HG03097 (cell line): ENCODE measurements around the gene SIGLEC10.
A peak's percentile ranks its signal among the peaks of the same experiment; 100 is the strongest.
"Not testable (repeated sequence)": the region's sequence is repeated elsewhere in the genome, so short reads cannot be mapped to it uniquely, and the experiment has no call there.

ENCODE experiments used
- ATAC-seq: cut with Tn5 transposase; IDR thresholded peaks from one replicate; pipeline ENCODE4 v1.9.1; 2021; ENCODE audit not compliant: unreplicated experiment, low FRiP score

The SIGLEC10 gene, protein sequence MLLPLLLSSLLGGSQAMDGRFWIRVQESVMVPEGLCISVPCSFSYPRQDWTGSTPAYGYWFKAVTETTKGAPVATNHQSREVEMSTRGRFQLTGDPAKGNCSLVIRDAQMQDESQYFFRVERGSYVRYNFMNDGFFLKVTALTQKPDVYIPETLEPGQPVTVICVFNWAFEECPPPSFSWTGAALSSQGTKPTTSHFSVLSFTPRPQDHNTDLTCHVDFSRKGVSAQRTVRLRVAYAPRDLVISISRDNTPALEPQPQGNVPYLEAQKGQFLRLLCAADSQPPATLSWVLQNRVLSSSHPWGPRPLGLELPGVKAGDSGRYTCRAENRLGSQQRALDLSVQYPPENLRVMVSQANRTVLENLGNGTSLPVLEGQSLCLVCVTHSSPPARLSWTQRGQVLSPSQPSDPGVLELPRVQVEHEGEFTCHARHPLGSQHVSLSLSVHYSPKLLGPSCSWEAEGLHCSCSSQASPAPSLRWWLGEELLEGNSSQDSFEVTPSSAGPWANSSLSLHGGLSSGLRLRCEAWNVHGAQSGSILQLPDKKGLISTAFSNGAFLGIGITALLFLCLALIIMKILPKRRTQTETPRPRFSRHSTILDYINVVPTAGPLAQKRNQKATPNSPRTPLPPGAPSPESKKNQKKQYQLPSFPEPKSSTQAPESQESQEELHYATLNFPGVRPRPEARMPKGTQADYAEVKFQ

DNA sequence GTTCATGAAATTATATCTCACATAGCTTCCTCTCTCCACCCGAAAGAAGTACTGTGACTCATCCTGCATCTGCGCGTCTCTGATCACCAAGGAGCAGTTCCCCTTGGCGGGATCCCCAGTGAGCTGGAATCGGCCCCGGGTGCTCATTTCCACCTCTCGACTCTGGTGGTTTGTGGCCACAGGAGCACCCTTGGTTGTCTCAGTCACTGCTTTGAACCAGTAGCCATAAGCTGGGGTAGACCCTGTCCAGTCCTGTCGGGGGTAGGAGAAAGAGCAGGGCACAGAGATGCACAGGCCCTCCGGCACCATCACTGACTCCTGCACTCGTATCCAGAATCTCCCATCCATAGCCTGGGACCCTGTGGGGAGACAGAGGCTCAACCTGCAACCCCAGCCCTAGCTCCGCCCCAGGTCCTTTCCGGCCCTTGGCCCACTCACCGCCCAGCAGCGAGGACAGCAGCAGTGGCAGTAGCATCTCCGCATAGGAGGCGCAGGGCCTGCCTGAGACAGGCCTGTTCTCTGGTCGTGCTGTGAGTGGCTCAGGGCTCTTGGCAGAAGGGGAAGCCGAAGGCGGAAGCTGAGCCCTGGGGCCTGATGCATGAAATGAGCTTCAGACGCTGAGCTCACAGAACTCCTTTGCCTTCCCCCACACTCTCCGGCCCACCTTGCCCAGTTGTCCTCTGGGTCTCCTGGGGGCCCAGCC is at the start of gene SIGLEC10:
Gene SIGLEC10 (minus strand): TSS at position 536 of the 703 bp plus-strand sequence. CDS start 61 bp downstream, at position 475.
- peak; percentile 55 for ATAC-seq

DNA sequence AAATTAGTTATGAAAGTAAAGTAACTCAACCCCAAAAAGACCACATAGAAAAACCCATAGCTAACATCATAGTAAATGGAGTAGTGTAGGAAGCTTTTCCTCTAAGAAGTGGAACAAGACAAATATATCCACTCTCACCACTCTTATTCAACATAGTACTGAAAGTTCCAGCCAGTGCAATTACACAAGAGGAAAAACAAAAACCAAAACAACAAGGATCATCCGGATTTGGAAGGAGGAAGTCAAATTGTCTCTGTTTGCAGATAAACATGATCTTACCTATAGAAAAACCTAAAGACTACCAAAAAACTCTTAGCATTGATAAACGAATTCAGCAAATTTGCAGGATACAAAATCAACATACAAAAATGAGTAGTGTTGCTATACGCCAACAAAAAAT is 49.3 kb upstream of the SIGLEC10 start:
- ATAC-seq, result no peak

DNA sequence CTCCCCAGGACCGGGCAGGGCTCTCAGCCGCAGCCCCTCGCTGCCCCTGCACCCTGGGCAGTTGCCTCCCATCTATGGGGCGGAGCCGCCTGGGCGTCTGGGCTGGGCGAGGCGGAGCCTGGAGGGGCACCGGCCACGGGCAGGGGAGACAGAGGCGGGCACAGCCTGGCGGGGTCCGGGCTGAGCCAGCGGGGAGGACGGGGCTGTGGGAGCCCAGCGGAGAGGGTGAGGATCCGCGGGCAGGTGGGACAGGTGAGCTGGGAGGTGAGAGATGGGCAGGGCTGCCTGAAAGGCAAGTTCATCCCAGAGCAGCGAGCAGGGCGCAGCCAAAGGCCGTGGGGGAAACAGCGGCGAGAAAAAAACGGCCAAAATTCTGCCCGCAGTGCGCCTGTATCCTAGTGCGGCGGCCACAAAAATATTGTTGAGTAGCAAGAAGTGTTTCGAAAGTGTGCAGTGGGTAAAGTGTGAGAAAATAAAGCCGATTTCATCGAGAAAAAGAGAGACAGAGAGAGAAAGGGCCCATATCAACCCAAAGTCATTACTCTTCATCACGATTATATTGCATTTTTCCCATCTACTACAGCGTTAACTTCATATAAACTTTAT is 46.6 kb upstream of the SIGLEC10 start:
- not testable (repeated sequence) for ATAC-seq

DNA sequence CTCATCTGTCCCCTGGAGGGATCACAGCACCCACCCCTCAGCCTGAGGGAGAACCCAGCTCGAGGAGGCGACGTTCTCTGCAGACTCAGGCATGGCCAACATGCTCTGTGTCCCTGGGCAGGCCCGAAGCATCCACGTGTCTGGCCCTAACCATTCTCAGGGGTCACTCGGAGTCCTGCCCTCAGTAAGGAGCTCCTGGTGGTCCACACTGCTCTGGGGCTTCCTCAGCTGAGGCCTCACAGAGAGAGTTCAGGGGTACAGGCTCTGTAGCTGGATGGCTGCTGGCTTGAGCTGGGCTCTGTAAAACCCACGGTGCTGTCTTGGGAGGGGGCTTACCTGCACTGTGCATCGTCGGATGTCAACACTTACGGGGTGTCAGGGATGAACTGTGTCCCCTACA is 45.2 kb upstream of the SIGLEC10 start:
- no peak for ATAC-seq

DNA sequence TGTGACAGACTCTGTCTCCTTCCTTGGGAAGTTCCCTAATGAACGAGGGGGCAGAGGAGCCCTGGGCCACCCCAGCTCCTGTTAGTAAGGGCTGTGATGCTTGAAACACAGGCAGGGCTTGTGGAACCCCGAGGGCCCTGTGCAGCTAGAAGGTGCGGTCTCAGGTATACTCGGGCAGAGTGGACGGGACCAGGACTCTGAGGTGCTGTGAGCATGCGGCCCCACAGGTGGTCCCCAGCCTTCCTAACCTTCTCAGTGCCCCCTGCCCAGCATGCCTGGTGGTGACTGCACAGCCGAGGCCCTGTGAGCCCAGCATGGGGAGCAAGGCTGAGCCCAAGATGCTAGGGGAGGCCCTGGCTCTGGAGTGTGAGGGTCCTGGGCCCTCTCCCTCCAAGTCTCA is 44.8 kb upstream of the SIGLEC10 start:
- no peak for ATAC-seq

DNA sequence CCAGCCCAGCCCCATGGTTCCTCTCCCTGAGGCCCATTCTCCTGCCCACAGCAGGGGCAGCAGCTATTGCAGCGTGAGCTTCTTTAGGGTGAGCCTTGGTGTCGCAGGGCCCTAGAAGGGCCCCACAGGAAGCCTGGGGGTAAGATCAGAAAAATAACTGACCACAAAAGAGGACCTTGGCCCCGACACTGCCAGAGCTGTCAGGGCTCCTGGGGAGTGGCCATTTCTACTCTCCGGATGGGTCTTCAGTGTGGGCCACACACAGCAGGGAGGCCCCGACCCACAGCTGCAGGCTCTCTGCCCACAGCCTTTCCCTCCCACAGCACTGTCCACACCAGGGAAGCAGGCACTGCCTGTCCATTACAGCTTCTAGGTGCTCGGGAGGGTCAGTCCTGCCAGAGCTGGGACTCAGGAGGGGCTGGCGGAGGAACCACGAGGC is 44.3 kb upstream of the SIGLEC10 start:
- no peak for ATAC-seq

DNA sequence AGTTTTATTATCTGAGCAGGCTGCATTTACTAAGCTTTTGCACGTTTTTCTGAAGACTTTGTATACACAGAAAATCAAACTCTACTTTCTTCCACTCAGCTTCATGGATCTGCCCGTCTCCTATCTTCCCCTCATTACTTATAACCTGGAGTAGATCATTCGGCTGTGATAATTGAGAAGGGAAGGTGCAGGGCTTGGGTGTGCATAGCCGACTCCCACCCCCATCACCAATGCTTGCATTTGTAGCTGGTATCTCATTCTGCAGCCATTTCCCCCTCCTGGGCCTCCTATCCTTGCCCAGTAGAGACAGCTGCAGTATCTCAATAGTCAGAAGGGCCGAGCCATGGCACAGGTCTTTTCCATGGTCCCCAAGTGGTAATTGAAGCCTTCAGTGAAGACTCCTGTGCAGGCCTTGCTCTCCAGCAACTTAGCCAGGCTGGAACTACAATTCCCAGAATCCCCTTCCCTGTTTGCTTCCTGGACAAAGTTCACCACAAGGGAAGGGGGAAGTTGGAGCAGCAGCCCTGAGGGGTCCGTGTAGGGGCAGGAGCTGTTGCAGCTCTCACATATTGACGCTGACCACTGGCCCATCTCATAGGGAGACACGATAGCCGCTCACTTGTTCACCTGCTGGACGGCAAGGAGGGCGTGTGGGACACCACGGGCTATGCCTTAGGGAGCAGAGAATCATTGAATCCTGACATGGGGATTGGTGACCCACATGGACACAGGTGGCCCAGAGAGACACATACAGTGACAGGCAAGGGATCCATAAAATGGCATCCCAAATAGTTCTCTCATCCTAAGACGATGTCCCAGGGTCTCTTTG is 42.9 kb upstream of the SIGLEC10 start:
- no peak for ATAC-seq

DNA sequence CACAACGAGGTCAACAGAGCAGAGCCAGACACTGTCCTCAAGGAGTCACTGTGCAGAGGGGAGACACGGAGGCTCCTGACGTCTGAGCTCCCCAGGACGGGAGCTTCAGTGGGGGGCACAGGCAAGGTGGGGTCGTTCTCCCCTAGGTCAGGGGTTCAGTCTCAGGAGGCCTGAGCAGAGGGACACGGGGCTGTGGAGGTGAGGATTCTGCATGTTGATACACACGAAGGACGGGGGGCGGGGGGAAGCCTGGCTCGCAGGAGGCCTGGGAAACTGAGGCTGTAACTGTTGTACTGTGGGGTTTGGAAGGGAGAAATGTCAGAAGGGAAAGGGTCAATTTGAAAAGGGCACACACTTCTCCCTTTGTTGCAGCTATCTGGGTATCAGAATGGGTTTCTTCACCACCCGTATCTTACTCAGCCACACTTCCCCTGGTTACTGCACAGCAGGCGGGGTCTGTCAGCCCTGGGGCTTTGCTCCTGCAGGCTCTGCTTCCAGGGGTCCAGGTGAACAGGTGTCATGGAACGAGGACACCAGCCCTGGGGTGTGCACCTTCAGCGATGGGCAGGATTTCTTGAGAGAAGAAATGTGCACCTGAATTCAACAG is 41.6 kb upstream of the SIGLEC10 start:
- ATAC-seq, result no peak

DNA sequence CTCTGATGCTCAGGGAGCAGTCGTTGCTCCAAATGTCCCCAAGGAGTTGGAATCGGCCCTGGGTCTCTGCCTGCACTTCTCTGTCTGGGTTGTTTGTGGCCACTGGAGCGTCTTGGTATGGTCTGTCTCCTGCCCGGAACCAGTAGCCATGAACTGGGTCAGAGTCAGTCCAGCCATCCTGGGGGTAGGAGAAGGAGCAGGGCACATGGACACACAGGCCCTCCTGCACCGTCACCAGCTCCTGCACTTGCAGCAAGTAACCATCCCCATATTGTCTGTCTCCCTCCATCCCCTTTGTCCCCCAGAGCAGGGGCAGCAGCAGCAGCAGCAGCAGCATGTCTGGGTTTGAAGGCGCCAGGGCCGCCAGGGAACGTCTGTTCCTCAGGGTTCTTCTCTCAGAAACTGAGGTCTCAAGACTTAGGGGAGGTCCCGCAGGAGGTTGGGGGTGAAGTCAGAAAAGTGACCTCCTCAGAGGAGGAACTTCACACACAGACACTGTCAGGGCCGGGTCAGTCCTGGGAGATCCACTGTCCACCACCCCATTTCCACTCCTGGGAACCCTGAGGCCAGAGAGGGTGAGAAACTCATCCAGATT is 40.7 kb upstream of the SIGLEC10 start, which contains the start of gene SIGLEC8:
Gene SIGLEC8 (minus strand): TSS at position 404 of the 595 bp plus-strand sequence. CDS start 67 bp downstream, at position 337.
- no peak for ATAC-seq

DNA sequence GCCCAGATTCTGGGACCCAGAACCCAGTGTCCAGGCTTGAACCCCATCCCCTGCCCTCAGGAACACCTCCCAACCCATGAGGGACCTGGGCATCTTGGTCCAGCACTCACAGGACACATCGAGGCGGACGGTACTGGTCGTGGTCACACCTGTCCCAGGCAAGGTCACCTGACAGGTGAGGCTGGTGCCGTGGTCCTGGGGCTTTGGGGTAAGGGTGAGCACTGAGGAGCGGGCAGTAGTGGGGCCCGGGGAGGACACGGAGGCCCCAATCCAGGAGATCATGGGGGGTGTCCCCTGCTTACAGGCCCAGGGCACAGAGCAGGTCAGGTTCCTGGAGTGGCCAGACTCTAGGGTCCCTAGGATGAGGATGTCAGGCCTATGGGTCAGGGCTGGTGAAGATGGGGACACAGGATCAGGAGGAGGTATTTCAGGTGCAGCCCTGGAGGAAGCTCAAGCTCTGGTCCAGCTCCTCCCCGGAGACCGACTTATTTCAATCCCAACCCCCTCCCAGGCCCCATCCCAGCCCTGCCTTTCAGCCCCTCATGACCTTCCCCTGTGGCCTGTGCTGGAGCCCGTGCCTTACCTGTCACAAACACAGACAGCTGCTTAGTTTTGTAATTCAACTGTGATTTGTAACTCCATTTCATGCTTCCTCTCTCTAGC is 40.0 kb upstream of the SIGLEC10 start:
- ATAC-seq, result no peak

DNA sequence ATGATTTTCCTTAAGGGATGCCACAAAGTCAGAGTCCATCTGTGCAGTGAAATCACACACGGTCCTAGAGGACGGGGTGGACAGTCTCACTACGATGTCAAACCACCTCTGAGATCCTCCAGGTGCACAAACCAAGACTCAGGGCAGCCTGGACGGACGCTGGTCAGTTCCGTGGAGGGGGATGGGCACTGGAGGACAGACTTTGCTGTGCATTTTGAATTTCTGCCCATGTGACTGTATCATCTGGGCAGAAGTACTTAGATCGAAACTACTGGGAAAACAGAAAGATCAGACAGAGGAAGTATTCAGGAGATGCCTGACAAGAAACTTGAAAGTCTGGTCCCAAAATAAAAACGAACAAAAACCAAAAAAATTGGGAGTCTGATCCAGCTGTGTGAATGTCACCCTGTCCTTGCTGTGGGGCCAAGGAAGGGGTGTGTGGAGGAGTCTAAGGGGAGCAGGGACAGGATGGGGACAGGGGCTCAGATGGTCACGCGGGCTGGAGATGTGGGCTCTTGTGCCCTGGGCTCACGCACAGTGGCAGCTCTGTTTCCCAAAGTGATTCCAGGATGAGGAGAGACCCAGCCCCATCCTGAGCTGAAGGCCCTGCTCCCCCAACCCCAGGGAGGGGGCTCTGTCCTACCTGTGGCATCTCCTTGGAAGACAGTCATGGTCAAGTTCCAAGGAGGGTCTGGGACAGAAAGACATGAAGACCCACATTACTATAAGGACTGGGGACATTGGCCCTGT is 39.3 kb upstream of the SIGLEC10 start:
- no peak for ATAC-seq

DNA sequence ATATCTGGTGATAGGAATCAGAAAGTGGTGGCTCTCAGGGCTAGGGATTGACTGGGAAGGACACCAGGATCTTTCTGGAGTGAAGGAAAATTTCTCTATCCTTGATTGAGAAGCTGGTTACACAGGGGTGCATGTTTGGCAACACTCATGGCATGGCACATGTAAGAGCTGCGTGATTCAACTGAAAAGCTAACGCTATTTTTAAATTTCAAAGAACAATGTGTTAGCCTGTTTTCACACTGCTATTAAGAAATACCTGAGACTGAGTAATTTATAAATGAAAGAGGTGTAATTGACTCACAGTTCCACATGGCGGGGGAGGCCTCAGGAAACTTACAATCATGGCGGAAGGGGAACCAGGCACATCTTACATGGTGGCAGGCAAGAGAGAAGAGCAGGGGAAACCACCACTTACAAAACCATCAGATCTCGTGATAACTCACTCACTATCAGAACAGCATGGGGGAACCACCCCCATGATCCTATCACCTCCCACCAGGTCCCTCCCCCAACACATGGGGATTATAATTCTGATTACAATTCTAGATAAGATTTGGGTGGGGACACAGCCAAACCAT is 33.4 kb upstream of the SIGLEC10 start:
- no peak for ATAC-seq

DNA sequence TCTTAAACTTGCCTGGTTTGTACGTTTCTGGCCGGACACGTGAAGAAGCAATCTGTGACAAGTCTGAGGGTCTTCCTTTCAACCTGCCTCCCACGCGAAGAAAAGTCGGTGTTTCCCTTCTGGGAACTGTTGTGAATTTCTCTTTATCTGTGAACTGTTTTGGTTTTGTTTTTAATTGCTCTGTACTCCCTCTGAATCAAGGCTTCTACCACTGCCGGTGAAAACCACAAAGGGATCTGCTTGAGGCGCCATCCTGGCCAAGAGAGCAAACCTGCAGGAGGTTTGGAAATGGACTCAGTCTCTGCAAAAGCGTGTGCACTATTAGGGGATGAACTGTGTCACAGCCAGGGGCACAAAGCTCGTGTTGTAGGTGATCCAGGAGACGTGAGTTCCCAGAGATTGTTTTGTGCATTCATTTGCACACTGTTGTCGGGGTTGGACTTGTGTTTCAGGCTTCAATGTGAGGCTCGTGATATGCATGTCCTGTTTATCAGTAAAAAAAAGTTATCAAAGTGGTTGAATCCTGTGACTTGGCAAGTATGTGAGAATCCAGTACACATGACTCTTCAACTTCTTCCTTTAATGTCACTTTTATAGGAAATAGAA is 31.1 kb upstream of the SIGLEC10 start:
- no peak for ATAC-seq

DNA sequence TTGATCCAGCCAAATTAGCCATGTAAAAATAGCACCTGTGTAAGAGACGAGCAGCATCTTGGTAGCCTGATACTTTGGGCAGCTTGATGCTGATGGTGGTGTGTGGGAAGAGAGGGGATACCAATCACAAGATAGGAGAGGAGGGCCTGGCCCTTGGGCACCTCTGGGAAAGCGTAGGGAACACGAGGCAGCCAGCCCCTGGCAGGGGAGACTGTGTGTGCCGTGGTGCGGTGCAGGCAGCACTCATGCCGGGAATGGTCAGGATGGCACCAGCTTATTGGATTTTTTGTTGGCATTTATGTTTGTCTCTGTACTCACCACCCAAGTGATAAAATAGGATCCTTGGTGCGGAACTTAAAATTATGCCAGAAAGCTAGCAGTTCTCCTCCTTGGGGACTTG is 30.6 kb upstream of the SIGLEC10 start:
- no peak for ATAC-seq

DNA sequence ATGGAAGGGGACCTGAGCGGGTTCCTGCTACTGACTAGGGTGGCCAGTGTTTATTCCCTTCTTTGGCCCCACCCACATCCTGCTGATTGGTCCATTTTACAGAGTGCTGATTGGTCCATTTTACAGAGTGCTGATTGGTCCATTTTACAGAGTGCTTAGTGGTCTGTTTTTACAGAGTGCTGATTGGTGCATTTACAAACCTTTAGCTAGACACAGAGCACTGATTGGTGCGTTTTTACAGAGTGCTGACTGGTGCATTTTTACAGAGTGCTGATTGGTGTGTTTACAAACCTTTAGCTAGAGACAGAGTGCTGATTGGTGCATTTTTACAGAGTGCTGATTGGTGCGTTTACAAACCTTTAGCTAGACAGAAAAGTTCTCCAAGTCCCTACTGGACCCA is 30.1 kb upstream of the SIGLEC10 start:
- ATAC-seq, result not testable (repeated sequence)

DNA sequence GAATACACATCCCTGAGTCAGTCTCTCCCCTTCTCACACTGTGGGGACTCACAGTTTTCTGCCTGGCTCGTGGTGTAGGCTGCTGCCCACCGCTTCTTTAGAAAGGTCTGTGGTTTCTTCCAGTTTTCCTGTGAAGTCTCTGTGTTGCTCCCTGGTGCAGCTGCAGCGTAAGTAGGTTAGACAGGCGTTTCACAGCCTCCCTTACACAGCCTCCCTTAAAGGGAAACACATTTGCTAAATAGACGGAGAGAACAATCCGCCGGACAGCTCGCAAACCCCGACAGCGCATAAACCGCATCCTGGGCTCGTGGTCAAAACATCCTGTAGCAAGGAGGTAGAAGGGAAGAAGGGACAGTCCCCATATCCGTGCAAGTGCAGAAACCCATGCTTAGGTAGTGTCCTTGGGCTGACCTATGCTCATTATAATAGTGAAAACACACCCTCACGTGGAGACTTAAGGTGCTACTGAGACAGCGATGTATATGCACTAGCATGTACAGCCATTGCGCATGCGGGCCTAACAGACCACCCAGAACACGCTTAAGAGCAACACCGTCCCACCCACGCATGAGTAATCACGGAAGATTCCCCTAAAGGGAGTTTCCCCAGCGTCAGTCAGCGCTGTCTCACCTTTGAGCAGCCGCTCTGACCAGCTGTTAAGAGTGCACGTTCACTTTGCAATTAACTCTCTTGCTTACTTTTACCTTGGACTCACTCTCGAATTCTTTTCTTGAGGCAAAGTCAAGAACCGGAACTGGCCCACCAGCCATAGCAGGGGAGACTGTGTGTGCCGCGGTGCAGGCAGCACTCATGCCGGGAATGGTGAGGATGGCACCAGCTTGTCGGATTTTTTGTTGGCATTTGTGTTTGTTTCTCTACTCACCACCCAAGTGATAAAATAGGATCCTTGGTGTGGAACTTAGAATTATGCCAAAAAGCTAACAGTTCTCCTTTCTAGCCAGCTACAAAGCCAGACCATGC is 24.3 kb upstream of the SIGLEC10 start:
- ATAC-seq, result peak; percentile 91
